Measurements from ENCODE around the gene SLC9A6. TPM values are rescaled to one million over a fixed set of nuclear protein-coding genes. Genes with fewer than 3 reads are reported as not detected.

SLC9A6 gene
- total RNA-seq, 1 donor: 21.0 TPM

DNA sequence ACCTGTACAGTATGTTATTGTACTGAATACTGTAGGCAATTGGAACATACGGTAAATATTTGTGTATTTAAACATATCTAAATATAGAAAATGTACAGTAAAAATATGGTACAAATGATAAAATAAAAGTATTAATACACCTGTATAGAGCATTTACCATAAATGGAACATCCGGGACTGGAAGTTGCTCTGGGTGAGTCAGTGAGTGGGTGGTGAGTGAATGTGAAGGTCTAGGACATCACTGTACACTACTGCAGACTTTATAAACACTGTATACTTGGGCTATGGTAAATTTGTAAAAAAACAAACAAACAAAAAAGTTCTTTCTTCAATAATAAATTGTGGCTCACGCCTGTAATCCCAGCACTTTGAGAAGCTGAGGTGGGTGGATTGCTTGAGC lies 109.7 kb downstream of the SLC9A6 start:
- Histone ChIP-seq H3K4me2 (ENCODE audit: insufficient read depth, low read length) (no peak overlapping the region), H3K4me3 (ENCODE audit: insufficient read depth, low read length) (no peak overlapping the region), H3K79me2 (ENCODE audit: insufficient read depth, low read length) (no peaks in the 10 kb centered on the region), H3K36me3 (ENCODE audit: insufficient read depth, low read length) (no peaks in the 10 kb centered on the region), H2AFZ (ENCODE audit: low read length) (no peak overlapping the region), H3K27me3 (ENCODE audit: insufficient read depth, low read length) (no peaks in the 10 kb centered on the region), H3K4me1 (ENCODE audit: insufficient read depth, low read length) (no peaks in the 10 kb centered on the region), H4K20me1 (ENCODE audit: insufficient read depth, low read length) (no peaks in the 10 kb centered on the region), H3K27ac (ENCODE audit: low read depth, low read length) (no peak overlapping the region), H3K9me3 (ENCODE audit: low read depth, low read length) (no peaks in the 10 kb centered on the region)
- TF ChIP-seq, protein P1, sequence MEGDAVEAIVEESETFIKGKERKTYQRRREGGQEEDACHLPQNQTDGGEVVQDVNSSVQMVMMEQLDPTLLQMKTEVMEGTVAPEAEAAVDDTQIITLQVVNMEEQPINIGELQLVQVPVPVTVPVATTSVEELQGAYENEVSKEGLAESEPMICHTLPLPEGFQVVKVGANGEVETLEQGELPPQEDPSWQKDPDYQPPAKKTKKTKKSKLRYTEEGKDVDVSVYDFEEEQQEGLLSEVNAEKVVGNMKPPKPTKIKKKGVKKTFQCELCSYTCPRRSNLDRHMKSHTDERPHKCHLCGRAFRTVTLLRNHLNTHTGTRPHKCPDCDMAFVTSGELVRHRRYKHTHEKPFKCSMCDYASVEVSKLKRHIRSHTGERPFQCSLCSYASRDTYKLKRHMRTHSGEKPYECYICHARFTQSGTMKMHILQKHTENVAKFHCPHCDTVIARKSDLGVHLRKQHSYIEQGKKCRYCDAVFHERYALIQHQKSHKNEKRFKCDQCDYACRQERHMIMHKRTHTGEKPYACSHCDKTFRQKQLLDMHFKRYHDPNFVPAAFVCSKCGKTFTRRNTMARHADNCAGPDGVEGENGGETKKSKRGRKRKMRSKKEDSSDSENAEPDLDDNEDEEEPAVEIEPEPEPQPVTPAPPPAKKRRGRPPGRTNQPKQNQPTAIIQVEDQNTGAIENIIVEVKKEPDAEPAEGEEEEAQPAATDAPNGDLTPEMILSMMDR (IDR thresholded peaks at IDR 0.05; ENCODE audit: extremely low read depth, low read depth, low read length): no peak
- DNase-seq (ENCODE audit: insufficient read length, low spot score, missing footprints): no peak

Other genes starting within 250 kb of the SLC9A6 start
- gene CT45A3, start 217.2 kb upstream of the SLC9A6 start, total RNA-seq: not detected in 2 replicates
- gene CT45A5, start 199.9 kb upstream of the SLC9A6 start, total RNA-seq: not detected in 2 replicates
- not detected in 2 replicates for gene CT45A6, start 182.6 kb upstream of the SLC9A6 start, total RNA-seq
- gene CT45A2, start 165.4 kb upstream of the SLC9A6 start, total RNA-seq: not detected in 2 replicates
- not detected in 2 replicates for gene CT45A7, start 148.2 kb upstream of the SLC9A6 start, total RNA-seq
- not detected in 2 replicates for gene CT45A8, start 130.9 kb upstream of the SLC9A6 start, total RNA-seq
- not detected in 2 replicates for gene CT45A9, start 113.6 kb upstream of the SLC9A6 start, total RNA-seq
- not detected in 2 replicates for gene CT45A10, start 92.0 kb upstream of the SLC9A6 start, total RNA-seq
- gene SAGE1, start 91.7 kb upstream of the SLC9A6 start, total RNA-seq: not detected in 2 replicates
- 25.0 and 26.5 TPM in 2 replicates for gene MMGT1, start 11.4 kb upstream of the SLC9A6 start, total RNA-seq
- gene FHL1, start 162.1 kb downstream of the SLC9A6 start, total RNA-seq: 51.8 and 68.7 TPM in 2 replicates

Measured in osteoblast (primary cell).